IMR-90 (cell line): Measurements from ENCODE around the gene BRINP3. TPM values are rescaled to one million over a fixed set of nuclear protein-coding genes. Genes with fewer than 3 reads are reported as not detected.
A peak's percentile ranks its signal among the peaks of the same experiment; 100 is the strongest.

Experiments used
- ATAC-seq: fragments of 200-7000 bp; cut with Tn5 transposase; 2 replicates; pipeline ENCODE4 v1.9.1; 2020; ENCODE audit warnings: low read depth, mild to moderate bottlenecking, moderate library complexity
- BruUV-seq: library from RNA; stranded (reverse); fragments of 400-500 nt; replicated peaks from 2 replicates; lab custom pipeline; 2021; lab: Mats Ljungman, UMichigan
- CTCF ChIA-PET: fragments of 300-600 bp; formaldehyde crosslinking; extraction: SDS; loops from one replicate; lab custom pipeline; 2021; ENCODE audit warnings: antibody characterized with exemption; lab: Yijun Ruan, JAX
- POLR2A ChIA-PET: fragments of 300-600 bp; sonication (Branson Sonifier 250); formaldehyde crosslinking; loops from one replicate; lab custom pipeline; 2022; ENCODE audit warnings: antibody characterized with exemption; ENCODE audit not compliant: unreplicated experiment; lab: Charles Lee
- DNase-seq: peaks from one replicate; pipeline ENCODE4 v3.0.0; 2013
- H2AFZ ChIP-seq: replicated peaks from 2 replicates; pipeline ENCODE3; 2013; ENCODE audit warnings: low read length, mild to moderate bottlenecking; ENCODE audit not compliant: poor library complexity
- H2AK5ac ChIP-seq: 2 replicates; pipeline ENCODE4 v1.6.1; 2013; ENCODE audit warnings: low read depth, low read length, inconsistent platforms
- H2AK9ac ChIP-seq: replicated peaks from 2 replicates; pipeline ENCODE3; 2013; ENCODE audit warnings: mild to moderate bottlenecking, low read depth, low read length, moderate library complexity; ENCODE audit not compliant: poor library complexity
- H2BK120ac ChIP-seq: 2 replicates; pipeline ENCODE4 v1.6.1; 2013; ENCODE audit warnings: low read depth, low read length, inconsistent platforms
- H2BK15ac ChIP-seq: 3 replicates; pipeline ENCODE4 v1.6.1; 2013; ENCODE audit warnings: low read depth, low read length, inconsistent platforms
- H2BK20ac ChIP-seq: 2 replicates; pipeline ENCODE4 v1.6.1; 2013; ENCODE audit warnings: low read depth, mild to moderate bottlenecking, inconsistent platforms, low read length, moderate library complexity
- H2BK5ac ChIP-seq: 2 replicates; pipeline ENCODE4 v1.6.1; 2013; ENCODE audit warnings: mild to moderate bottlenecking, low read depth, low read length, inconsistent platforms; ENCODE audit not compliant: poor library complexity, severe bottlenecking
- H3K14ac ChIP-seq: replicated peaks from 2 replicates; pipeline ENCODE4 v1.6.1; 2013; ENCODE audit warnings: low read depth, low read length, inconsistent platforms
- H3K18ac ChIP-seq: 2 replicates; pipeline ENCODE4 v1.6.1; 2013; ENCODE audit warnings: low read depth, low read length, control low read depth
- H3K23ac ChIP-seq: 2 replicates; pipeline ENCODE4 v1.6.1; 2013; ENCODE audit warnings: low read depth, low read length, inconsistent platforms
- H3K27ac ChIP-seq: 2 replicates; pipeline ENCODE4 v1.5.1; 2013; ENCODE audit warnings: mild to moderate bottlenecking, control low read depth, low read length; ENCODE audit not compliant: insufficient read depth
- H3K27me3 ChIP-seq: 2 replicates; pipeline ENCODE4 v1.6.1; 2013; ENCODE audit warnings: low read length; ENCODE audit not compliant: control insufficient read depth, insufficient read depth
- H3K36me3 ChIP-seq: 2 replicates; pipeline ENCODE4 v1.6.1; 2013; ENCODE audit warnings: low read length, mixed read lengths; ENCODE audit not compliant: control insufficient read depth, insufficient read depth
- H3K4ac ChIP-seq: 2 replicates; pipeline ENCODE4 v1.6.1; 2013; ENCODE audit warnings: low read depth, low read length, inconsistent platforms
- H3K4me1 ChIP-seq: 2 replicates; pipeline ENCODE4 v1.6.1; 2013; ENCODE audit warnings: low read length, mixed read lengths; ENCODE audit not compliant: control insufficient read depth, insufficient read depth
- H3K4me2 ChIP-seq: 2 replicates; pipeline ENCODE4 v1.6.1; 2013; ENCODE audit warnings: low read depth, mild to moderate bottlenecking, control low read depth, low read length, moderate library complexity
- H3K4me3 ChIP-seq: 2 replicates; pipeline ENCODE4 v1.5.1; 2013; ENCODE audit warnings: low read depth, mild to moderate bottlenecking, control low read depth, low read length, moderate library complexity; ENCODE audit not compliant: insufficient read depth
- H3K56ac ChIP-seq: 2 replicates; pipeline ENCODE4 v1.6.1; 2013; ENCODE audit warnings: low read length, inconsistent platforms; ENCODE audit not compliant: insufficient read depth; ENCODE audit errors: extremely low read depth
- H3K79me1 ChIP-seq, 2 experiments: 2 replicates each; pipeline ENCODE4 v1.6.1; 2013; ENCODE audit warnings: low read length in 2 of 2, inconsistent platforms in 1 of 2, low read depth in 1 of 2
- H3K9ac ChIP-seq: 2 replicates; pipeline ENCODE4 v1.6.1; 2013; ENCODE audit warnings: low read depth, low read length, control low read depth
- H3K9me1 ChIP-seq: 2 replicates; pipeline ENCODE4 v1.6.1; 2013; ENCODE audit warnings: low read length, inconsistent platforms; ENCODE audit not compliant: insufficient read depth
- H3K9me3 ChIP-seq: 2 replicates; pipeline ENCODE4 v1.6.1; 2013; ENCODE audit warnings: low read length; ENCODE audit not compliant: control insufficient read depth, insufficient read depth
- H4K20me1 ChIP-seq: 2 replicates; pipeline ENCODE4 v1.6.1; 2013; ENCODE audit warnings: low read length, inconsistent platforms; ENCODE audit not compliant: insufficient read depth
- H4K5ac ChIP-seq: 2 replicates; pipeline ENCODE4 v1.6.1; 2013; ENCODE audit warnings: mild to moderate bottlenecking, low read depth, low read length, control low read depth
- H4K8ac ChIP-seq, 2 experiments: 2 replicates each; pipeline ENCODE4 v1.6.1; 2013; ENCODE audit warnings: low read depth in 2 of 2, low read length in 2 of 2, control low read depth in 1 of 2, inconsistent platforms in 1 of 2
- H4K91ac ChIP-seq: 2 replicates; pipeline ENCODE4 v1.6.1; 2013; ENCODE audit warnings: low read depth, low read length, inconsistent platforms; ENCODE audit not compliant: insufficient read depth
- CEBPB ChIP-seq: IDR thresholded peaks from 2 replicates; pipeline ENCODE4 v1.6.1; 2012; ENCODE audit warnings: low read depth, low read length, improper control_type of control experiment
- CHD1 ChIP-seq: IDR thresholded peaks from 2 replicates; pipeline ENCODE4 v1.6.1; 2012; ENCODE audit warnings: low read depth, low read length, improper control_type of control experiment
- WGBS, 2 experiments: methylation state at CpG; one replicate each; pipeline versions ENCODE4 v1.1.5 to v1.1.7; 2013; ENCODE audit warnings: missing lambda C conversion rate in 2 of 2; ENCODE audit not compliant: insufficient read length in 1 of 2; ENCODE audit errors: extremely low coverage in 2 of 2; 5-methylcytosine and 5-hydroxymethylcytosine counted together
- dilution Hi-C: fragments of 300-500 bp; cut with HindIII; formaldehyde crosslinking; loops from one replicate; pipeline ENCODE4 v1.14.3; 2018; ENCODE audit warnings: low sequenced_read_pairs; ENCODE audit not compliant: unreplicated experiment
- in situ Hi-C: fragments of 300-500 bp; cut with MboI; formaldehyde crosslinking; loops from 3 replicates; pipeline ENCODE4 v1.14.3; 2019; ENCODE audit warnings: low sequenced_read_pairs, inconsistent platforms, mixed read lengths
- intact Hi-C: fragments of 100-400 bp; cut with micrococcal nuclease; formaldehyde crosslinking; loops from 2 replicates; pipeline ENCODE4 v1.10.0; 2022
- polyA plus RNA-seq, 3 experiments: library from polyadenylated mRNA; depleted of rRNA; stranded (reverse); fragments of >200 nt; gene quantifications; 2 replicates each; pipeline ENCODE4 v1.2.3, GENCODE V29; 2012; ENCODE audit warnings: low replicate concordance in 1 of 3
- total RNA-seq: library from RNA; depleted of rRNA; stranded (reverse); fragments of >200 nt; gene quantifications from 2 replicates; pipeline ENCODE4 v1.2.3, GENCODE V29; 2012

BRINP3 gene
- total and polyA plus RNA-seq, 2 of the 4 experiments (the other 2 are of a cell fraction) = 0.15 to 0.36 TPM

DNA sequence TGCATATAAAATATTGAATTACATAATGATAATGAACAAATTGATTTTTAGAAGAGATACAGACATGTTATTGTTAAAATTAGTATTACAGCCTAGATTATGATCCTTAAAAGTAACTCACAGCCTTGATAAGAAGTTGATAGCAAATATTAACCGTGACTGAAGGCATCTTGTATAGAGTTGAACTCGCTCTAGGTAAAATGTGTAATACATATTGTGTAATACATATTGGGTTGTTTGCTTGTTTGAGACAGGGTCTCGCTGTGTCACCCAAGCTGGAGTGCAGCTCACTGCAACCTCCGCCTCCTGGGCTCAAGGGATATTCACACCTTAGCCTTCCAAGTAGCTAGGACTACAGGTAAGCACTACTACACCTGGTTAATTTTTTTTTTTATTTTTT lies 269.9 kb downstream of the BRINP3 start:
- POLR2A ChIA-PET = no interaction called here
- Histone ChIP-seq H4K20me1 (no peaks in the 10 kb centered on the region), H3K56ac (no peak overlapping the region), H3K18ac (no peak overlapping the region), H4K5ac (no peak overlapping the region), H4K91ac (no peak overlapping the region), H3K79me1 (no peaks in the 10 kb centered on the region), H2BK5ac (no peak overlapping the region), H3K4me3 (no peak overlapping the region), H3K36me3 (no peaks in the 10 kb centered on the region), H2BK120ac (no peak overlapping the region), H4K8ac (no peak overlapping the region), H3K23ac (no peak overlapping the region), H3K9ac (no peak overlapping the region), H2BK20ac (no peak overlapping the region), H3K4me2 (no peak overlapping the region), H3K27ac (no peak overlapping the region), H2BK15ac (no peak overlapping the region), H3K9me1 (no peaks in the 10 kb centered on the region), H2AFZ (no peak overlapping the region), H3K4ac (no peak overlapping the region), H3K9me3 (no peaks in the 10 kb centered on the region), H3K4me1 (no peaks in the 10 kb centered on the region), H2AK9ac (no peak overlapping the region), H3K14ac (no peak overlapping the region), H2AK5ac (no peak overlapping the region), H3K27me3 (no peaks in the 10 kb centered on the region)
- no TSS peak for BruUV-seq
- in situ Hi-C loops = no loop called here
- DNase-seq = no peak
- intact Hi-C loops = no loop called here
- TF ChIP-seq CEBPB (peak; percentile 74), CHD1 (no peak)
- dilution Hi-C loops = no loop called here
- 80% methylated on average over 2 of the region's 4 CpGs; no CpG with 5 or more reads in 1 of the 2 experiments for WGBS, 2 experiments
- CTCF ChIA-PET = no interaction called here
- ATAC-seq = no peak
